GDM1 (cell line): ENCODE data around the gene CEPT1.

ENCODE experiments used
- DNase-seq: peaks from one replicate; lab custom pipeline; 2025; lab: John Stamatoyannopoulos, UW

The CEPT1 gene

GRCh38 chr1:111145963-111146768 is 6.1 kb downstream of the CEPT1 start:
- no peak for DNase-seq

GRCh38 chr1:111147948-111148347 is 7.9 kb downstream of the CEPT1 start:
- no peak for DNase-seq

- DNase-seq: no peak
Measured at GRCh38 chr1:111148376-111148881, 8.4 kb downstream of the CEPT1 start.

- DNase-seq: no peak
Measured at GRCh38 chr1:111151838-111152237, 11.8 kb downstream of the CEPT1 start.

GRCh38 chr1:111154021-111154999 is 14.3 kb downstream of the CEPT1 start:
- no peak for DNase-seq

GRCh38 chr1:111157431-111157830 is 17.4 kb downstream of the CEPT1 start:
- DNase-seq: no peak

GRCh38 chr1:111161843-111162487 is 21.9 kb downstream of the CEPT1 start:
- DNase-seq: no peak

GRCh38 chr1:111162488-111162880 is 22.5 kb downstream of the CEPT1 start:
- no peak for DNase-seq

GRCh38 chr1:111163363-111163762 is 23.3 kb downstream of the CEPT1 start:
- DNase-seq: no peak

- DNase-seq: no peak
Measured at GRCh38 chr1:111164151-111164550, 24.1 kb downstream of the CEPT1 start.

GRCh38 chr1:111172463-111172862 is 32.4 kb downstream of the CEPT1 start:
- DNase-seq: no peak

GRCh38 chr1:111174070-111174469 is 34.0 kb downstream of the CEPT1 start:
- DNase-seq: no peak

- DNase-seq: no peak
Measured at GRCh38 chr1:111175349-111175748, 35.3 kb downstream of the CEPT1 start.

GRCh38 chr1:111176678-111177077 is 36.7 kb downstream of the CEPT1 start:
- no peak for DNase-seq

GRCh38 chr1:111179968-111180533 is 40.0 kb downstream of the CEPT1 start:
- DNase-seq: no peak

GRCh38 chr1:111182052-111182451 is 42.0 kb downstream of the CEPT1 start:
- DNase-seq: no peak

- DNase-seq: no peak
Measured at GRCh38 chr1:111183308-111184069, 43.5 kb downstream of the CEPT1 start.

- DNase-seq: no peak
Measured at GRCh38 chr1:111184663-111185062, 44.6 kb downstream of the CEPT1 start.

- DNase-seq: no peak
Measured at GRCh38 chr1:111190931-111191451, 51.0 kb downstream of the CEPT1 start.

GRCh38 chr1:111191496-111191895 is 51.5 kb downstream of the CEPT1 start:
- DNase-seq: no peak

- DNase-seq: no peak
Measured at GRCh38 chr1:111192074-111192473, 52.1 kb downstream of the CEPT1 start.
